ENCODE data around the gene TMEM120A.

The TMEM120A gene

DNA sequence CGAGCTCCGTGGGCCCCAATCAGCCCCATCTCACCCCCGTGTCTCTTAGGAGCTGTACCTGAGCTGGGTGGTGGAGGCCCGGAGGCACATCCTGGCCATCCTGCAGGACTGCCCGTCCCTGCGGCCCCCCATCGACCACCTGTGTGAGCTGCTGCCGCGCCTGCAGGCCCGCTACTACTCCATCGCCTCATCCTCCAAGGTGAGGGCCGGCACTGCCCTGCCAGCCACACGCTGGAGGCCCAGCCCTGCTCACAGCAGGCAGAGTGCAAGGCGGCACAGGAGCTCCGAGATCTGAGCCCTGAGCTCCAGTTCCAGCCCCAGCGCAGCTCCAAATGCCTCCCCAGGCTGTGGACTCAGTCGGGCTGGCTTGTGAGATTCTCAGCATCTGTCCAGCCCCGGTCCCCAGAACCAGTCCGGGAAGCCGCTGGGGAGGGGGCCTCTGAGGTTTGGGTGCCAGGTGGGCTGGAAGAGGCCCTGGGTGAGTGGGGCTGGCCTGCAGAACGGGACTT is 9.3 kb downstream of the TMEM120A start:
- Histone ChIP-seq H3K27me3 (ENCODE audit: control insufficient read depth, insufficient read depth, low read length) (no peaks in the 10 kb centered on the region), H3K36me3 (ENCODE audit: control insufficient read depth, insufficient read depth, low read length) (peaks cover 74% of the 10 kb centered on the region), H3K4me1 (ENCODE audit: control insufficient read depth, insufficient read depth, low read length) (no peaks in the 10 kb centered on the region), H3K9me3 (ENCODE audit: control insufficient read depth, insufficient read depth, low read length) (no peaks in the 10 kb centered on the region), H3K4me3 (ENCODE audit: low read depth, low read length) (no peak overlapping the region), H3K9ac (ENCODE audit: low read depth, low read length) (no peak overlapping the region)

DNA sequence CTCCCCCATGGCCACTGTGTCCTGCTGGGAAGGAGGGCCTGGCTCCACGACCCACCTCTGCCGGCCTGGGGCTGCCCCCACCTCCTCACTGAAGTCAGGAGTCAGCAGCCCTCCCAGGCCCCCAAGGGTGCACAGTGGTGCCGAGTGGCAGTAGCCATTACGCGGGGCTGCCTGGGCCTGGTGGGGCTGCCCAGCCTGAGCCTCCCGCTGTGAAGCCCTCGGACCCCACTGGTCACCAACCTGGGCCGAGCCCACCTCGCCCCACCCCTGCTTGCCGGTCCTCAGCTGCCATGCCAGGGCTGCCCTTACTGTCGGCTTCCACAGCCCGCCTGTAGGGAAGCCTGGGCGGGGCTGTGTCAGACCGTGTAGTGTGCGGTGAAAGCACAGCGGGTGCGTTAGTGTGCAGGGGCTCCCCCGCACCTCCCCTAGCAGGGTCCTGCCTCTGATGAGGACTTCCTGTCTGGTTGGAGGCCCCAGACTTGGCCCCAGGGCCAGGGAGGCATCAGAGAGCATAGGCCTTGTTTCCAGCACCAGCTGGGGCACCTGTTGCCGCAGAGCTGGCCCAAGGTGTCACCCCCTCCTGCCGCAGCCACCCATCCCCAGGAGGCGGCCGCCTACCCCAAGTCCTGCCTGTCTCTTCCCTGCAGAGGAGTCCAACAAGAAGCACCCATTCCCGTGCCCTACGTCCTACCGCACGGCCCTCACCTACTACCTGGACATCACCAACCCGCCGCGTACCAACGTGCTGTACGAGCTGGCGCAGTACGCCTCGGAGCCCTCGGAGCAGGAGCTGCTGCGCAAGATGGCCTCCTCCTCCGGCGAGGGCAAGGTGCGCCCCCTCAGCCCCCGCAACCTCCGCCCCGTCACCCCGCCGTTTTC is 10.0 kb downstream of the TMEM120A start:
- Histone ChIP-seq H3K4me1 (ENCODE audit: control insufficient read depth, insufficient read depth, low read length) (no peaks in the 10 kb centered on the region), H3K9me3 (ENCODE audit: control insufficient read depth, insufficient read depth, low read length) (no peaks in the 10 kb centered on the region), H3K36me3 (ENCODE audit: control insufficient read depth, insufficient read depth, low read length) (peaks cover 79% of the 10 kb centered on the region), H3K9ac (ENCODE audit: low read depth, low read length) (no peak overlapping the region), H3K27me3 (ENCODE audit: control insufficient read depth, insufficient read depth, low read length) (no peaks in the 10 kb centered on the region), H3K4me3 (ENCODE audit: low read depth, low read length) (no peak overlapping the region)

DNA sequence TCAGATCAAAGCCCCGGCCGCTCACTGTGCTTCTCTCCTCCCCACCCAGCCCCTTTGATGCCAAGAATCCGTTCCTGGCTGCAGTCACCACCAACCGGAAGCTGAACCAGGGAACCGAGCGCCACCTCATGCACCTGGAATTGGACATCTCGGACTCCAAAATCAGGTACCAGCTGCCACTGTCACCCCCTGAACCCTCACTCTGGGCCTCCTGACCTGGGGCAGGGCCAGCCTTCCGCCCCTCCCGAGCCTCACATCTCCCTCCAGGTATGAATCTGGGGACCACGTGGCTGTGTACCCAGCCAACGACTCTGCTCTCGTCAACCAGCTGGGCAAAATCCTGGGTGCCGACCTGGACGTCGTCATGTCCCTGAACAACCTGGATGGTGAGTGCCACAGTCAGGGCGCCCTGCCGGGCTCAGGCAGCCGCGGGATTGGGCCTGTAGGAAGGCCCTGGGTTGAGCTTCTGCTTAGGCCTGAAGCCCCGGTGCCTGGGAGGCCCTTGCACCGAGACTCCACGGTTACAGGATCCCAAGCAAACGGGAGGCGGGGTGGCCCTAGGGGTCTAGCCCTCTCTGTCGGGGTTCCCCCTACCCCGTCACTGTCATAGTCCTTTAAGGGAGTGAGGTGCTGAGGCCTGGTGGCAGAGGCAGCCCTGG is 10.8 kb downstream of the TMEM120A start:
- Histone ChIP-seq H3K4me3 (ENCODE audit: low read depth, low read length) (no peak overlapping the region), H3K27me3 (ENCODE audit: control insufficient read depth, insufficient read depth, low read length) (no peaks in the 10 kb centered on the region), H3K36me3 (ENCODE audit: control insufficient read depth, insufficient read depth, low read length) (peaks cover 81% of the 10 kb centered on the region)

DNA sequence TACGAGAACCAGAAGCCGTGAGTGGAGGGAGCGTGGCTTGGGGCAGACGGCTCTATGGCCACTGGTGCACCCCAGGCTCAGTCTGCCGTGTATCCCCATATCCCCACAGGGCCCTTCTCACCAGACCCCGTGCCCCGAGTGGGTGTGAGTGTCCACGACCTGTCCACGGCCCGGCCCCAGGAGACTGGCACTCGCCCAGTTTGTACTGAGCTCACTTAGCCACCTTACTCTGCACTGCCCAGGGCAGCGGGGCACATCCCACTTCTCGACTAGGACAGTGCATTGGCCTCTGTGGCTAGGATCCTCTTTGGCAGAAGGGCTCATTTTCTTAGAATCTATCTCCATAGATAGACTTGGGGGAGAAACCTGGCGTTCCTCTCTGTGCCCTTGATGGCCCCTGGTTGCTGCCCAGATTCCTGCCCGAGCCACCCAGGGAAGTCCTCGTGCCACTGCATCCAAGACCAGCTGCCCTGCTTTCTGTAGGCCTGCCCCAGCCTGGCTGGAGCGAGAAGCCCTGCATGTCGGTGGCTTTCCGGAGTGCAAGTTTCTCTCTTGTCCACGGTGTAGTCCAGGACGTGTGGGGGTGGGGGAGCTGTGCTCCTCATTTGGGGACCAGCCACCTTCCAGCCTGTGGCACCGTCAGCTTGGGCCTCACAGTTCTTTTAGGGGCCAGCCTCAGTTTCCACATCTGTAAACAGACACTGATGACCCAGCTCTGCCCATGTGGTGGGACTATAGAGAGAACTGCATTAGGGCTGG is 11.9 kb downstream of the TMEM120A start:
- Histone ChIP-seq H3K9ac (ENCODE audit: low read depth, low read length) (no peak overlapping the region), H3K4me3 (ENCODE audit: low read depth, low read length) (no peak overlapping the region), H3K4me1 (ENCODE audit: control insufficient read depth, insufficient read depth, low read length) (no peaks in the 10 kb centered on the region), H3K36me3 (ENCODE audit: control insufficient read depth, insufficient read depth, low read length) (peaks cover 75% of the 10 kb centered on the region), H3K9me3 (ENCODE audit: control insufficient read depth, insufficient read depth, low read length) (no peaks in the 10 kb centered on the region), H3K27me3 (ENCODE audit: control insufficient read depth, insufficient read depth, low read length) (no peaks in the 10 kb centered on the region)

More for the DNA sequence above, 10.8 kb downstream of the TMEM120A start:
- Histone ChIP-seq H3K4me1 (ENCODE audit: control insufficient read depth, insufficient read depth, low read length) (no peaks in the 10 kb centered on the region), H3K9me3 (ENCODE audit: control insufficient read depth, insufficient read depth, low read length) (no peaks in the 10 kb centered on the region), H3K9ac (ENCODE audit: low read depth, low read length) (no peak overlapping the region)

DNA sequence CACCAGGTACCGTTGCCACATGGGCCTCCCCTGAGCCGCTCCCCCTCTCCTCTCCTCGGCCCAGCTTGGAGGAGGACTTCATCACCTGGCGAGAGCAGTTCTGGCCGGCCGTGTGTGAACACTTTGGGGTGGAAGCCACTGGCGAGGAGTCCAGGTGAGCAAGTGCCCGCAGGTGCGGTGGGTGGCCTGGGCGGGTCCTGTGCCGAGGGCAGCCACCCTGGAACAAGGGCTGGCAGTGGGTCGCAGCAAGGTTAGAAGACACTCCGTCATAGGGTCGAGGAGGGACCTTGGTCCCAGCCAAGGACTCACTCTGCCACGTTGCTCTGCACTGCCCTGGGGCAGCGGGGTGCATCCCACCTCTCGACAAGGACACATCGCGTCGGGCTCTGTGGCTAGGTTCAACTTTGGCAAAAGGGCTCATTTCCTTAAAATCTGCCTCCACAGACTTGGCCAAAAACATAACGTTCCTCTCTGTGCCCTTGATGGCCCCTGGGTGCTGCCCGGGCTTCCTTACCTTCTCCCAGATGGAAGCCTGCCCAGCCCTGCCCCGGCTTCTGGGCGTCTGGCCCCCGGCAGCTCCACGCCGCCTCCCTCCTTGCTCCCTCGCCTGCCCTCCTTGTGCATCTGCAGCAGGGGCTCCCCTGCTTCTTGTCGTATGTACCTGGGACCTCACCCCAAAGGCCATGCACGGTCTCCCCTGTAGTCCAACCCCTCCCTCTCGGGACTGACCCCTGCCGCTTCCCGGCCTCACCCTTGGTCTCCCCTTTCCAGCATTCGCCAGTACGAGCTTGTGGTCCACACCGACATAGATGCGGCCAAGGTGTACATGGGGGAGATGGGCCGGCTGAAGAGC is 12.7 kb downstream of the TMEM120A start:
- Histone ChIP-seq H3K9ac (ENCODE audit: low read depth, low read length) (no peak overlapping the region), H3K9me3 (ENCODE audit: control insufficient read depth, insufficient read depth, low read length) (no peaks in the 10 kb centered on the region), H3K4me1 (ENCODE audit: control insufficient read depth, insufficient read depth, low read length) (no peaks in the 10 kb centered on the region), H3K27me3 (ENCODE audit: control insufficient read depth, insufficient read depth, low read length) (no peaks in the 10 kb centered on the region), H3K36me3 (ENCODE audit: control insufficient read depth, insufficient read depth, low read length) (peaks cover 73% of the 10 kb centered on the region), H3K4me3 (ENCODE audit: low read depth, low read length) (no peak overlapping the region)

DNA sequence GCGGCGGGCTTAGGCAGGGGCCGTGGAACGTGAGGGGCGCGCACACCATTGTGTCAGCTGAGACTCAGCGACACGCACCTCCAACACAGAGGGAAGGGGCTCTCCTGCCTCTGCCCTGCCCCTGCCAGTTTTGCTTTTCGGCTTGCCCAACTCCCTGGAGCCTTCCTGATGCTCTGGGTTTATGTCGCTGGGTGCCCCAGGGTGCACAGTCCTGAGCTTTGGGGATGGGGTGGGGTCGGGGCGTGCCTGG is 13.3 kb downstream of the TMEM120A start:
- peaks cover 68% of the 10 kb centered on the region for H3K36me3 ChIP-seq (ENCODE audit: control insufficient read depth, insufficient read depth, low read length)
- H3K27me3 ChIP-seq (ENCODE audit: control insufficient read depth, insufficient read depth, low read length) = no peaks in the 10 kb centered on the region
- no peak overlapping the region for H3K4me3 ChIP-seq (ENCODE audit: low read depth, low read length)
- H3K9ac ChIP-seq (ENCODE audit: low read depth, low read length) = no peak overlapping the region
- H3K9me3 ChIP-seq (ENCODE audit: control insufficient read depth, insufficient read depth, low read length) = no peaks in the 10 kb centered on the region
- H3K4me1 ChIP-seq (ENCODE audit: control insufficient read depth, insufficient read depth, low read length) = no peaks in the 10 kb centered on the region

DNA sequence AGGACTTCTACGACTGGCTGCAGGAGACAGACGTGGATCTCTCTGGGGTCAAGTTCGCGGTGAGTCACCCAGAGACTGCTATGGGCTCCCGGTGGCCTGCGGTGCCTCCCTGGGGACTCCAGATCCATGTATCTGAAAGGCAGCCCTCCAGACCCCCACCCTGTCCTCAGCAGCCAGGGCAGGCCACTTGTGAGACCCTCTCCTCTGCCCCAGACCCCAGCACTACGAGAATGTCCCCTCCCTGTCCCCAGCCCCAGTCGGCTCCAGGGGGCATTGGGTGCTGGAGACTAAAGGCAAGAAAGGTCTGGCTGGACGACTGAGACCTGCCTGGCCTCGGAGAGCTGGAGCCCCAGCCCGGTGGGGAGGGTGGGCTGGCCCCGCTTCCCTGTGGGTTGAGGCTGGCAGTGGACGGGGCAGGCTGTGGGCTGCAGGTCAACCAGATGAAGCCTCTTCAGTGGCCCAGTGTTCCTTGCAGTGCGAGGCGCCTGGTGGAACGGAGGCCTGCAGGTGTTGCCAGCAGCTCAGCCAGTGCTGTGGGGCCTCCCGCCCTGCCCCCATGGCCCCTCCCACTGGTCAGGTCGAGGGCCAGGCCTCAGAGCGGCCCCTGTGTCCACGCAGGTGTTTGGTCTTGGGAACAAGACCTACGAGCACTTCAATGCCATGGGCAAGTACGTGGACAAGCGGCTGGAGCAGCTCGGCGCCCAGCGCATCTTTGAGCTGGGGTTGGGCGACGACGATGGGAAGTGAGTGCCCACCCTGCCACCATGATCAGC is 13.8 kb downstream of the TMEM120A start:
- Histone ChIP-seq H3K9ac (ENCODE audit: low read depth, low read length) (no peak overlapping the region), H3K36me3 (ENCODE audit: control insufficient read depth, insufficient read depth, low read length) (peaks cover 63% of the 10 kb centered on the region), H3K4me3 (ENCODE audit: low read depth, low read length) (no peak overlapping the region), H3K9me3 (ENCODE audit: control insufficient read depth, insufficient read depth, low read length) (no peaks in the 10 kb centered on the region), H3K4me1 (ENCODE audit: control insufficient read depth, insufficient read depth, low read length) (no peaks in the 10 kb centered on the region), H3K27me3 (ENCODE audit: control insufficient read depth, insufficient read depth, low read length) (no peaks in the 10 kb centered on the region)

DNA sequence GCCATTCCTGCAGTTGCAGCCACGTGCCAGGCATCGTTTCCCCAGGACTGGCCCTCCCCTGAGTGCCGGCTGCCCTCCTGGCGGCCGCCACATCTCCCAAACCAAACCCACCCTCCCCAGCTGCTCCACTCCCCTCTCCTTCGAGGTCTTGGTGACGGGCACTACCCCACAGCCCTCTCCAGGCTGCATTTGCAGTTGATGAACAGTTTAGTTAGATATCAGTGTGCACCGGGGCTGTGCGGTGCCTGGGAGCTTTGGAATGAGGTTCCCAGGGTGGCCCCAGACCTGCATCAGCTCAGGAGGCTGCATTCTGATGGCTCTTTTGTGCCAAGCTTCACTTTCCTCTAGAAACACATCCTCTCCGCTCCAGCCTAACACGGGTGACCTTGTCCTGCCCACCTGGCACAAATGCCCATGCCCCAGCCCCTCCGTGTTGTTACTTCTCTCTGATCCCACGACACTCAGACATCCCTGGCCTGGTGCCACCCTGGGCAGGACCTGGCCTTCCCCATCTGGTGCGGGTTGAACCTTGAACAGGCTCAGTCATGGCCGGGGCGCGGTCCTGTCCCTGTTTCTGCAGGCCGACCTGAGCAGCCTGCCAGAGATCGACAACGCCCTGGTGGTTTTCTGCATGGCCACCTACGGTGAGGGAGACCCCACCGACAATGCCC is 14.5 kb downstream of the TMEM120A start:
- Histone ChIP-seq H3K36me3 (ENCODE audit: control insufficient read depth, insufficient read depth, low read length) (peaks cover 56% of the 10 kb centered on the region), H3K4me3 (ENCODE audit: low read depth, low read length) (no peak overlapping the region), H3K9ac (ENCODE audit: low read depth, low read length) (no peak overlapping the region), H3K27me3 (ENCODE audit: control insufficient read depth, insufficient read depth, low read length) (no peaks in the 10 kb centered on the region), H3K4me1 (ENCODE audit: control insufficient read depth, insufficient read depth, low read length) (no peaks in the 10 kb centered on the region), H3K9me3 (ENCODE audit: control insufficient read depth, insufficient read depth, low read length) (no peaks in the 10 kb centered on the region)

DNA sequence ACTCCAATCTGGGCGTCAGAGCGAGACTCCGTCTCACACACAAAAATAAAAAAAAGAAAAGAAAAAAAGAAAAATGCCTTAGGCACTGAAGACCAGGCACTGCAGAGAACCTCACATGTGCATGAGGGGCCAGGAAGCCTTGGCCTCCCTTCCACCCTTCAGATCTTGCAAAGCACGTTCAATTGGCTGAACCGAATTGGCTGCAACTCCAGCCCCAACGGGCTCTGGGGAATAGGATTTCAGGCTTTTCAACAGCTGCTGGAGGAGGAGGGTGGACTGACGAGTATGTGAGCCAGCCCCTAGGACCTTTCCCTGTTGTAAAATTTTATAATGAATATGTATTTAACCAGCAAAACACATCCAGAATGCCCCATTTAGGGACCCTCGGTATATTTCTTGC is 16.7 kb downstream of the TMEM120A start:
- no peaks in the 10 kb centered on the region for H3K27me3 ChIP-seq (ENCODE audit: control insufficient read depth, insufficient read depth, low read length)
- H3K36me3 ChIP-seq (ENCODE audit: control insufficient read depth, insufficient read depth, low read length) = peaks cover 38% of the 10 kb centered on the region
- no peak overlapping the region for H3K9ac ChIP-seq (ENCODE audit: low read depth, low read length)
- H3K9me3 ChIP-seq (ENCODE audit: control insufficient read depth, insufficient read depth, low read length) = no peaks in the 10 kb centered on the region
- no peak overlapping the region for H3K4me3 ChIP-seq (ENCODE audit: low read depth, low read length)
- no peaks in the 10 kb centered on the region for H3K4me1 ChIP-seq (ENCODE audit: control insufficient read depth, insufficient read depth, low read length)

DNA sequence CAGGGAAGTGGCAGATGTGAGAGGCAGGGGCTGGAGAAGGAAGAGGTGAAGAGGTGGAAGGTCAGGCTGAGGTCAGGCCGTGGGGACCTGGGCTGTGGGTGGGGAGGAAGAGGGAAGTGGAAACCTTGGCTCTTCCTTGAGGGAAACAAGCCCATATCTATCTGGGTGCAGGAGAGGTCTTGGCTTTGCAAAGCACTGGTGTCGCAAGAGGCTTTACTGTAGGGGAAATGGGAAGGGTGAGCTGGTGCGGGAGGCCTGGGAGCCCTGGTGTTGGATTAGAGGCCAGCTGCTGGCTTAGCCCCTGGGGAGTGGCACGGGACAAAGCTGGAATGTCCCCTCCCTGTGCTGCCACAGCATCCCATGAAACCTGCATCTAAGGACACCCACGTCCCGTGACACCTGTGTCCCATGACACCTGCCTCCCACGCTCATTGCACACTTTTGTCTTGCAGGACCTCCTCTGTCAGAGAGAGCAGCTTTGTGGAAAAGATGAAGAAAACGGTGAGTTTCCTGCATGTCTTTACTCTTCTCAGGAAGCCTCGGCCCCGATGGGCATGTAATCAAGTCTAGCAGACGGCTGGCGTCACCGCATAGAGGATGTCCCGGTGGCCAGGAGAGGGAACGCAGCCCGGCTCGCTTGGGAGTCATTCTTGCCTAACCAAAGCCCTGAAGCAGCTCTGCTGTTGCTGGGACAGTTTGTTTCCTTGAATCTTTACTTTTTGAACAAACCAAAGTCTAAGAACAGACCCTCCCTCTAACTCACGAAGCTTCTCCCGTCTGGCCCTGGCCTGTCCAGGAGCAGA is 22.2 kb downstream of the TMEM120A start:
- Histone ChIP-seq H3K9ac (ENCODE audit: low read depth, low read length) (no peak overlapping the region), H3K4me1 (ENCODE audit: control insufficient read depth, insufficient read depth, low read length) (no peaks in the 10 kb centered on the region), H3K36me3 (ENCODE audit: control insufficient read depth, insufficient read depth, low read length) (peaks cover 12% of the 10 kb centered on the region), H3K27me3 (ENCODE audit: control insufficient read depth, insufficient read depth, low read length) (no peaks in the 10 kb centered on the region), H3K4me3 (ENCODE audit: low read depth, low read length) (no peak overlapping the region), H3K9me3 (ENCODE audit: control insufficient read depth, insufficient read depth, low read length) (no peaks in the 10 kb centered on the region)
